ENCODE data around the gene RHBDF2.

RHBDF2 gene

DNA sequence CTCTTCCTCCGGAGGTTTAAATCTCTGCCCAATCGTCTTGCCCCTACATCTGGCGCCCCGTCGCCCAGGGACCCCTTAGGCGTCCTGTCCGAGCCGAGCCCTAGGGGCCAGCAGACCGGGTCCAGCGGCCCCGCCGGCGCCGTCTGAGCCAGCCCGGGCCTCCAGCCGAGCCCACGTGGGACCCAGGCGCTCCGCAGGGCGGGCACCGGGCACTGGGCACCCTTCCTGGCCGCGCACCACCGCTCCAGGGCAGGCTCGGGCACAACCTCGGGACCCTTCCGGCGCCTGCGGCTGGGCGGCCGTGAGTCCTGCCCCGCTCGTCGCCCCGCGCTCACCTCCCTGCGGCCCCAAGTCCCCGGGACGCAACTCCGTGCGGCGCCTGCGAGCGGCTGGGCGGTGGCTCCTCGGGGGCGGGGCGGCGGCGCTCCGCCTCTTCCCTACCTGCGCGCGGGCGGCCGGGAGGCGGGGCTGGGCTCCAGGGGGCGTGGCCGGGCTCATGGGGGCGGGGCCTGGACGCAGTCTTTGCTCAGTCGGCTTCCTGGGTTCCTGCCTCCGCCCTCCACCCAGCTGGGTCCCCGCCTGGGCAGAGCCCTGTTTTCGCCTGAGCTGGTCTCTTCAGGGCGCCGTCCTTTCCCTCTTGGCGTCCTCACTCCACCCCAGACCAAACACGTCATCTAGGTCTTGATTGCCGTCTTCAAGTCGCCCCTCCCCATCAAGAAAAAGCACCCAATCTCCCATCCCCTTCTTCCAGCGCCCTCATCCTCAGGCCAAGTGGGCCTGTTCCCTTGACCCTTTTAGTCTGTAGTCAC, at the start of gene RHBDF2:
RHBDF2 (minus strand) TSS at position 406 of the 809 bp plus-strand sequence. CDS start 19,899 bp downstream, outside the sequence.
- peak; percentile 89 for DNase-seq

- DNase-seq = no peak
Measured at GRCh38 chr17:76549539-76549938, 48.3 kb upstream of the RHBDF2 start.

GRCh38 chr17:76549215-76549518, 47.9 kb upstream of the RHBDF2 start:
- DNase-seq = no peak

DNA sequence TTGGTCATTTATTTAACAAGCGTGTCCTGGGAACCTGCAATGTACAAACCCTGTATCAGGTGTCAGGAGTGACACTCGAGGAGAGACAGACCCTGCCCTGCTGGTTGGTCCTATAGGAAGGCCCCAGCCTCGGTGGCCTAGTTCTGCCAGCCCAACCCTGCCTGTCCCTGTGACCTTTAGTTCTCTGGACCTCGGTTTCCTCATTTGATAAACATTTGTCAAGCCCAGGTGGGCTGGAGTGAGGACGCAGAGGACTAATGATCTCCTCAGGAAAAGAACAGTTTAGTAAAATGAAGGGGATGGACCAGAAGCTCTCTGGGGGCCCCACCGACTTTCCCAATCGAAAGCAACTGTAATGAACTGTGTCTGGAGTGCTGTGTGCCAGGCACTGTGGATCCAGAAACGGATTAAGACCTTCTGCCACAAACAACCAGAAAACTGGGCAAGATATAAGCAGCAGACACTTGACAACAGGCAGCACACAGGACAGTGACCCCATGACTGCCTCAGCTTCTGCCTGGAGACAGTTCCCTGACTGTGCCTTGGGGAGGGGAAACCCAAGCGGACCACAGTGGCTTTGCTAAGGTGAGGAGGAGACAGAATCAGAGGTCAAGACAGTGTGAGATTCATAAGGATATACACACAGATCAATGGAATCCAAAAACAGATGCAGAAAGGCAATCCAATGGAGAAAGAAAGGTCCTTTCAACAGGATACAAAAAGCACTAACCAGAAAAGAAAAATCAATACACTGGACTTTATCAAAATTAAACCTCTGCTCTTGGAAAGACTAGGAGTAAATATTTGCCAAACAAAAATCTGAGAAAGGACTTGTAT, 47.4 kb upstream of the RHBDF2 start:
- DNase-seq = no peak

- DNase-seq = no peak
Measured at GRCh38 chr17:76547642-76548202, 46.5 kb upstream of the RHBDF2 start.

- peak; percentile 92 for DNase-seq
Measured at GRCh38 chr17:76547183-76547641, 46.0 kb upstream of the RHBDF2 start.

- peak; percentile 35 for DNase-seq
Measured at GRCh38 chr17:76546556-76547182, 45.4 kb upstream of the RHBDF2 start.

- no peak for DNase-seq
Measured at GRCh38 chr17:76545918-76546555, 44.8 kb upstream of the RHBDF2 start.

DNA sequence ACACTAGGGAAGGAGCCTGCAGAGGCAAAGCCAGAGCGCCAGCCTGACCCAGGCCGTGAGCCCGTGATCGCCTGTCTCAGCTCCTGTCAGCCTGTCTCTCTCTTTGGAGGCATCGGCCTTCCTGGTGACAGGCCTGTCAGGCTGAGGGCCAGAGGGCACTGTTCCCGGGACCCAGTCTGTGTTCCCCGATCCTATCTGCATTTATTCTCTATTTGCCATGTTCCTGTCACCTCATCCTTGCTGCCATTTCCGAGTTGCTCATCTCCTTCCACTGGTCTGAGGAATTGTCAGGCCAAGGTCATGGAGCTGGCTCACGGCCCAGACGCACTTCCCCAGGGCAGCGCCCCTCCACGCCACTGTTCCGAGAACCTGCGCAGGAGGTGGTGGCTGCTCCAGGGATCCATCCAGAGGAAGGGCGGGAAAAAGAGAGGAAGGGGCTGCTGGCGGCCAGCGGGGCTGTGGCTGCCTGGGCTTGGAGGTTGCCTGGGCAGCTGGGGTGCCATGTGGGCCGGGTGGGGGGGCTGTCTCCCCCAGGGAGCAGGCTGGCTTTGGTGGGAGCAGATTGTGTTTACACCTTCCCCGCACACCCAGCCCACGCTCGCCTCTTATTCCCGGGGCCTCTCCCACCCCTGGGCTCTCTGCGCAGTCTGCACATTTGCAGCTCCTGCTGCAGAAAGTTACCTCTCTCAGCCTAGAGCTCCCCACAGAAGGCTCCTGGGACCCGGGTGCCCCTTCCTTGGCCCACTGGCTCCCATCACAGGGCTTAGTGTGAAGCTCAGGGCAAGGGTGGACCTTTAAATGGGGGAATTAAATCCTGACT, 43.5 kb upstream of the RHBDF2 start:
- DNase-seq = no peak

DNA sequence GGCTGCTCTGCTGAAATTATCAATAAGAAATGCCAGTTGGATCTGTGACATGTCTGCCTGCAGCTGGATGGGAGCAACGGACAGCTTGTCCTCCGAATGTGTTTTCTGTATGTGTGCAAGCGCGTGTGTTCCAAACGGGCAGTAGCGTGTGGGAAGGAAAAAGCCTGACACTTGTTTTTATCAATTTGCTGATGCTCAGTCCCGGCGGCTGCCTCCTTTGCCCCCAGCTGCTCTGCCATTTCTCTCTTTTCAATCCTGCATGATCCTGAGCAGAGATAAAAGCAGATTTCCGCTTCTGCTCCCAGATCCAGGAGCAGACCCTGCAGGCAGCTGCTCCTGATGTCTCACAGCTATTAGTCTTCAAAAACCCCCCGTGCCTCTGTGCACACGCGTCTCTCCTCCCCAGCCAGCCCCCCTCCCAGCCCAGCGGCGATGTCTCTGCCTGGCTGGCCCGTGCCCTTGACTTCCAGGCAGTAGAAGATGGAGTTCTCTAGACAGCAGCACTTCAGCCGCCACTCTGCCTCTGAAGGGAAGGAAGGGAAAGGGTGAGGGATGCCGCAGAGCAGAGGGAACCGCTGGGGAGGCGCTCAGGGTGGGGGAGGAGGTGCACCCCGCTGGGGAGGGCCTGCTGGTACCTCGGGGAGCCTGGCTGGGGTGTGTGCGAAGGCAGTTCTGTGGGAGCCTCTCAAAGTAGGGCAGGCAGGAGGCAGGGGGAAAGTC, 42.8 kb upstream of the RHBDF2 start:
- DNase-seq = no peak

DNA sequence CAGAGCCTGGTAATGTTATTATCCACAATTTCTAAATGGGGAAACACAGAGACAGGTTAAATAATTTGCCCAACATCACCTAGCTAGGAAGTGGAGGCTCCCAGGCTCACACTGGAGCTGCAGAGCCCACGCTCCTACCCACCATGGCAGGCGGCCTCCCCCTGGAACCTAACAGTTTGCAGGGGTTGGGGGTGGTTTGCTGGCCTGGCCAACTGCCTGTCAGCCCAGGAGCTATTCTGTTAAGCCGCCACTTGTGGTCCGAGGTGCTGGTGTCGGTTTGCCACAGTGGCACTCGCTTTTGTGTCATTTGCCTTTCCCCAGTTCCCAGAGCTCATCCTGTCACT, 42.2 kb upstream of the RHBDF2 start:
- no peak for DNase-seq

- DNase-seq = no peak
Measured at GRCh38 chr17:76542984-76543383, 41.8 kb upstream of the RHBDF2 start.

DNA sequence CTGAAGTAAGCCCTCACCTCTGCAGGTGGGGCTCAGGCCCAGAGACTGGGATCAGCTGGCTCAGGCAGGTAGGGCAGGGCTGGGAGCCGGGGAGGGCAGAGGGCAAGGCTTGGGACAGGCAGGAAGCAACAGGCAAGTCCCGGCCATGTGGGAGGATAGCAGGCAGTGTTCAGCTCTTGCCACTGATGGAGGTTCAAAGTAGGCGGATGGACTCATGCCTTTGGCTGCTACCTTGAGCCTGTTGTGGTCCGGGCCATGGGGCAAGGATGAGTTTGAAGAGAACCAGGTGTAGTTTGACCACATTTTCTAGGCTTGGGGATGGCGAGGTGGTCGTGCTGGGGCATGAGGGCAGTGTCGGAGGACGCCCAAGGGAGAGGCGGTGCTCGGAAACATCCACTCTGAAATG, 41.3 kb upstream of the RHBDF2 start:
- DNase-seq = no peak

- DNase-seq = no peak
Measured at GRCh38 chr17:76541739-76542454, 40.7 kb upstream of the RHBDF2 start.

DNA sequence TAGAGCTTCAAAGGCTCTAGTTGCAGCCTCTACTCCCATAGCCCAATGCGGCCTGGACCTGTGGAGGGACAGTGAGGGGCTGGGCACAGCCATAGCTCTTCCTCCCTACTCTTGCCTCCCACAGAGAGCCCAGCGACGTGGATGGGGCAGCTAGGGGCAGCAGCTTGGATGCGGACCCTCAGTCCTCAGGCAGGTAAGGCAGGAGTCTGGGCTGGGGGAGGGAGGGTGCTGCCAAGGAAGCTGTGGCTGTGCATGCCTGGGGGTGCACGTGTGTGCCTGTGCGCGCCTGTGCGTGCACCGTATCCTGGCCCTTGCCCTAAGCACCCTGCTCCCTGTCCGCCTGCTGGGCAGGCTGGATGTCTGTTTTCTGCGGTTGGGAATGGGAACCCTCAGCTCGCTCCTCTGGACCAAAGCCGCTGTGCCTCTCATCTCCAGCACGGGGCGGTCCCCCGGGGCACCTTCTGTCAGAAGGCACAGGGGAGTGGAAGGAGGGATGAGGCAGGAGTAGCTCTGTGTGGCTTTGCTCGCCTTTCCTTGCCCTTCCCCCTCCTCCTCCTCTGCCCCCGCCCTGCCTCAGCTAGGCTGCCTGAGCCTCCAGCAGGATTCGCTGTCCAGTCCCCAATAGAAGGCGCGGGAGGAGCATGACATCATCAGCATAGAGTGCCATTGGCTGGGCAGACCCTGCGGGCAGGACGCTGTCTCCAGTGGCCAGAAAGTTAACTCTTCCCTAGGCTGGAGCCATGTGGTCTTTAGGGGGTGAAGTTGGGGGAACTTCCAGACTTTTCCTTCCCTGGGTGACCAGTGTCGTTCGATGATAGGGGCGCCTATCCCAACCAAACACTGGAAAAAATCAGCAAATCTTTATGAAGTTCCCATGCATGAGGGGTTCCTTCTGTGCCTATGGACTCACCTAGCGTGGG, 39.4 kb upstream of the RHBDF2 start:
- DNase-seq = peak; percentile 94

- DNase-seq = peak; percentile 30
Measured at GRCh38 chr17:76539631-76540271, 38.5 kb upstream of the RHBDF2 start, which contains the start of gene PRCD. PRCD (plus strand) TSS chr17:76540044; CDS start chr17:76540142, 98 bp downstream.

- no peak for DNase-seq
Measured at GRCh38 chr17:76538941-76539570, 37.8 kb upstream of the RHBDF2 start.

DNA sequence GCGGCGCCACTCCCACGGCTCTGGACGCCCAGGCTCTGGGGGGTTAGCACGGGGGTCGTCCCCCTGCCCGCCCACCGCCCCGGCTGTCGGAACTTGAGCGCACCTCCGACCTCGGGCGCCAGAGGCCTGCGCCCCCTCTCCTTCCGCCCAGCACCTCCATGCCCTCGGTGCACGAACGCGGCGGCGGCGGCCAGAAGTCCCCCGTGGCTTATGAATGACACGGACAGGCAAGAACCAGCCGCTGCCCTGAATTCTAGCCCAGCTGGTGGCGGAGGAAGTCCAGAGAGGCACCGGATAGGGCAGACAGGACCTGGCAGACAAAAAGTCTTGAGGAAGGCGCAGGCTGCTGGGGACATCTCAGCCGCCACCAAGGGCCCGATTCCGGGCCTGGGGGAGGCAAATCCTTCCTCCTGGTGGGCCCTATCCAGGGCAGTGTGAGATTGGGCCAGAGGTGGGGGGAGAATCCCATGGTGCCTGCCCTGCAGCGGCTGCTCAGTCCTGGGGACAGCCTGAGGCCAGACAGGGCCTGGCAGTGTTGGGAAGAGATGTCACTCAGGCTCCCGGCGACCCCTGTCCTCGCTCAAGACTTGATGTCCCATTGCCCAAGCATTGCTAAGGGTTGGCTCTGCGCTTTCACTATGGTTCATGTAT, 37.2 kb upstream of the RHBDF2 start:
- DNase-seq = no peak
